Limb (tissue), 2 donors: Measurements from ENCODE around the gene TXLNA.

Source experiments
- DNase-seq, 2 donors: peaks; one replicate each; pipeline ENCODE4 v3.0.0-alpha.2; 2016; ENCODE audit errors: extremely low spot score in 2 of 2

The TXLNA gene

GRCh38 chr1:32184650-32185049 is 5.2 kb downstream of the TXLNA start:
- no peak for DNase-seq

GRCh38 chr1:32186077-32186476 is 6.6 kb downstream of the TXLNA start:
- DNase-seq = no peak

- DNase-seq = no peak
Observed at GRCh38 chr1:32186491-32186890, 7.0 kb downstream of the TXLNA start.

GRCh38 chr1:32187850-32188249 is 8.4 kb downstream of the TXLNA start:
- DNase-seq = no peak

GRCh38 chr1:32192220-32192948 is 12.9 kb downstream of the TXLNA start:
- DNase-seq = no peak

- no peak for DNase-seq
Observed at GRCh38 chr1:32194984-32195383, 15.5 kb downstream of the TXLNA start.

GRCh38 chr1:32195531-32195930 is 16.1 kb downstream of the TXLNA start:
- no peak for DNase-seq

GRCh38 chr1:32195972-32196823 is 16.7 kb downstream of the TXLNA start:
- no peak for DNase-seq

- peak in 1 of 2 donors; percentile 27 for DNase-seq
Observed at GRCh38 chr1:32197074-32197473, 17.6 kb downstream of the TXLNA start.

GRCh38 chr1:32197837-32198236 is 18.4 kb downstream of the TXLNA start:
- peak in 1 of 2 donors; percentile 35 for DNase-seq

- DNase-seq = no peak
Observed at GRCh38 chr1:32198237-32199042, 19.0 kb downstream of the TXLNA start.

GRCh38 chr1:32199043-32199716 is 19.7 kb downstream of the TXLNA start:
- peak in 1 of 2 donors; percentile 27 for DNase-seq

- peak in 1 of 2 donors; percentile 48 for DNase-seq
Observed at GRCh38 chr1:32199717-32200072, 20.2 kb downstream of the TXLNA start.

GRCh38 chr1:32200226-32201010 is 20.9 kb downstream of the TXLNA start, which contains the start of gene CCDC28B:
Gene CCDC28B (plus strand): TSS chr1:32200595. CDS start chr1:32201936, 1,341 bp downstream.
- DNase-seq = peak; percentile 55 to 88

- peak; percentile 38 to 75 for DNase-seq
Observed at GRCh38 chr1:32201011-32201855, 21.8 kb downstream of the TXLNA start.

GRCh38 chr1:32204943-32205361 is 25.5 kb downstream of the TXLNA start:
- no peak for DNase-seq

- DNase-seq = peak; percentile 83 to 93
Observed at GRCh38 chr1:32205401-32206370, 26.2 kb downstream of the TXLNA start, which contains the start of gene IQCC. Gene IQCC (plus strand): TSS chr1:32205671. CDS start chr1:32205682, 11 bp downstream.

- no peak for DNase-seq
Observed at GRCh38 chr1:32208469-32208868, 29.0 kb downstream of the TXLNA start.
